CD4-positive, alpha-beta T cell (primary cell): Measurements from ENCODE around the gene IQCH. TPM values are rescaled to one million over a fixed set of nuclear protein-coding genes. Genes with fewer than 3 reads are reported as not detected.

Experiments used
- ATAC-seq: fragments of 200-7000 bp; cut with Tn5 transposase; one replicate; pipeline ENCODE4 v1.10.0; 2022; ENCODE audit warnings: mild to moderate bottlenecking; ENCODE audit not compliant: poor library complexity
- CTCF ChIA-PET: fragments of 350-600 bp; sonication (Branson Sonifier 250); formaldehyde crosslinking; loops from one replicate; lab custom pipeline; 2021; ENCODE audit warnings: antibody characterized with exemption, inconsistent platforms; lab: Charles Lee
- POLR2A ChIA-PET: fragments of 350-600 bp; sonication (Branson Sonifier 250); formaldehyde crosslinking; loops from one replicate; lab custom pipeline; 2021; ENCODE audit warnings: antibody characterized with exemption, inconsistent platforms; lab: Charles Lee
- DNase-seq, 14 experiments: peaks; one replicate each; pipeline ENCODE4 v3.0.0-alpha.2; 2013 to 2020; ENCODE audit warnings: mixed read lengths in 2 of 14
- H3K27ac ChIP-seq, 2 donors: one replicate each; pipeline versions ENCODE4 v1.5.1 to v1.7.0; 2013; ENCODE audit warnings: low read length in 2 of 2, low read depth in 1 of 2, mild to moderate bottlenecking in 1 of 2
- H3K27me3 ChIP-seq, 2 experiments: 1 replicate in 1 of 2; 2 replicates in 1 of 2; pipeline versions ENCODE4 v1.6.1 to v1.7.0; 2013; ENCODE audit warnings: low read length in 2 of 2, control low read depth in 1 of 2, mild to moderate bottlenecking in 1 of 2, moderate library complexity in 1 of 2; ENCODE audit not compliant: insufficient read depth in 2 of 2, control insufficient read depth in 1 of 2
- H3K36me3 ChIP-seq: one replicate; pipeline ENCODE4 v1.6.1; 2013; ENCODE audit warnings: low read length, control low read depth; ENCODE audit not compliant: insufficient read depth
- H3K4me1 ChIP-seq: one replicate; pipeline ENCODE4 v1.6.1; 2013; ENCODE audit warnings: low read length, control low read depth; ENCODE audit not compliant: insufficient read depth
- H3K4me3 ChIP-seq: one replicate; pipeline ENCODE4 v1.5.1; 2013; ENCODE audit warnings: mild to moderate bottlenecking, low read length, moderate library complexity
- H3K9me3 ChIP-seq, 2 experiments: 1 replicate in 1 of 2; 2 replicates in 1 of 2; pipeline versions ENCODE4 v1.6.1 to v1.7.0; 2013; ENCODE audit warnings: low read length in 2 of 2, mild to moderate bottlenecking in 2 of 2, control low read depth in 1 of 2, moderate library complexity in 1 of 2; ENCODE audit not compliant: control insufficient read depth in 1 of 2, insufficient read depth in 1 of 2
- H3K27ac Mint-ChIP-seq: one replicate; pipeline ENCODE4 v1.8.0; 2020; ENCODE audit warnings: mixed read lengths
- H3K27me3 Mint-ChIP-seq: one replicate; pipeline ENCODE4 v1.8.0; 2021; ENCODE audit warnings: mixed read lengths
- H3K36me3 Mint-ChIP-seq: one replicate; pipeline ENCODE4 v1.8.0; 2021; ENCODE audit warnings: low read depth, mixed read lengths
- H3K4me1 Mint-ChIP-seq: one replicate; pipeline ENCODE4 v1.8.0; 2021; ENCODE audit warnings: low read depth, mixed read lengths
- H3K4me3 Mint-ChIP-seq: one replicate; pipeline ENCODE4 v1.8.0; 2020; ENCODE audit warnings: mild to moderate bottlenecking, mixed read lengths
- H3K9me3 Mint-ChIP-seq: one replicate; pipeline ENCODE4 v1.8.0; 2020; ENCODE audit warnings: mixed read lengths
- CTCF ChIP-seq: fragments of 200-600 bp; IDR thresholded peaks from one replicate; pipeline ENCODE4 v1.8.0; 2022; ENCODE audit warnings: antibody characterized with exemption, mild to moderate bottlenecking
- intact Hi-C, 2 experiments: fragments of 100-400 bp; cut with DNase I in 1 of 2; cut with micrococcal nuclease in 1 of 2; formaldehyde crosslinking; loops; one replicate each; pipeline versions ENCODE4 v1.15.1 to v1.9.0; 2023 to 2025; cut with DNase I, micrococcal nuclease
- total RNA-seq, 174 experiments: library from RNA in 2 of 174; stranded (reverse) in 2 of 174; gene quantifications; one replicate each; pipeline ENCODE4 v1.2.3 and lab custom pipeline; 2021 to 2026

The IQCH gene
- total RNA-seq, 2 experiments from 2014 or later = 0.85 to 1.3 TPM

- no peaks in the 10 kb centered on the region for H3K27me3 ChIP-seq
- TF ChIP-seq CTCF = no peak
- H3K9me3 Mint-ChIP-seq = no peaks in the 10 kb centered on the region
- ChIA-PET CTCF (no interaction called here), POLR2A (no interaction called here)
- no peak overlapping the region for H3K4me3 ChIP-seq
- no peak overlapping the region for H3K27ac ChIP-seq
- H3K4me3 Mint-ChIP-seq = no peak overlapping the region
- H3K27ac Mint-ChIP-seq = no peak overlapping the region
- H3K4me1 ChIP-seq = no peaks in the 10 kb centered on the region
- no peaks in the 10 kb centered on the region for H3K36me3 ChIP-seq
- H3K27me3 Mint-ChIP-seq = no peaks in the 10 kb centered on the region
- intact Hi-C loops = no loop called here
- ATAC-seq (no peak), DNase-seq (no peak)
- no peaks in the 10 kb centered on the region for H3K9me3 ChIP-seq
- no peaks in the 10 kb centered on the region for H3K4me1 Mint-ChIP-seq
- H3K36me3 Mint-ChIP-seq = no peaks in the 10 kb centered on the region
These were observed 150.9 kb downstream of the IQCH start for GRCh38 chr15:67405208-67406191.

- no peak for ATAC-seq
- CTCF ChIA-PET = no interaction called here
- H3K4me3 Mint-ChIP-seq = no peak overlapping the region
- Histone ChIP-seq H3K4me1 (no peaks in the 10 kb centered on the region), H3K4me3 (no peak overlapping the region), H3K36me3 (no peaks in the 10 kb centered on the region), H3K27me3 (no peaks in the 10 kb centered on the region), H3K27ac (no peak overlapping the region), H3K9me3 (no peaks in the 10 kb centered on the region)
- no peak for TF ChIP-seq CTCF
- H3K36me3 Mint-ChIP-seq = no peaks in the 10 kb centered on the region
- POLR2A ChIA-PET = no interaction called here
- no peaks in the 10 kb centered on the region for H3K27me3 Mint-ChIP-seq
- intact Hi-C loops = no loop called here
- no peaks in the 10 kb centered on the region for H3K9me3 Mint-ChIP-seq
- no peak overlapping the region for H3K27ac Mint-ChIP-seq
- no peak for DNase-seq
- H3K4me1 Mint-ChIP-seq = no peaks in the 10 kb centered on the region
These were observed 151.8 kb downstream of the IQCH start for GRCh38 chr15:67406257-67406861.

- H3K27me3 ChIP-seq = no peaks in the 10 kb centered on the region
- DNase-seq (no peak), ATAC-seq (no peak)
- Mint-ChIP-seq H3K27me3 (no peaks in the 10 kb centered on the region), H3K4me1 (no peaks in the 10 kb centered on the region), H3K9me3 (no peaks in the 10 kb centered on the region), H3K4me3 (no peak overlapping the region), H3K36me3 (no peaks in the 10 kb centered on the region), H3K27ac (no peak overlapping the region)
- H3K27ac ChIP-seq = no peak overlapping the region
- intact Hi-C loops = no loop called here
- H3K4me3 ChIP-seq = no peak overlapping the region
- CTCF ChIA-PET = no interaction called here
- POLR2A ChIA-PET = no interaction called here
- TF ChIP-seq CTCF = no peak
- H3K36me3 ChIP-seq = no peaks in the 10 kb centered on the region
- no peaks in the 10 kb centered on the region for H3K4me1 ChIP-seq
- no peaks in the 10 kb centered on the region for H3K9me3 ChIP-seq
These were observed 153.2 kb downstream of the IQCH start for GRCh38 chr15:67407786-67408185.
